NCI-H2196 (cell line): ENCODE results near the gene ALK.

Experiments
- DNase-seq: peaks from one replicate; lab custom pipeline; 2025; ENCODE audit not compliant: unreplicated experiment; lab: John Stamatoyannopoulos, UW

Gene ALK

DNA sequence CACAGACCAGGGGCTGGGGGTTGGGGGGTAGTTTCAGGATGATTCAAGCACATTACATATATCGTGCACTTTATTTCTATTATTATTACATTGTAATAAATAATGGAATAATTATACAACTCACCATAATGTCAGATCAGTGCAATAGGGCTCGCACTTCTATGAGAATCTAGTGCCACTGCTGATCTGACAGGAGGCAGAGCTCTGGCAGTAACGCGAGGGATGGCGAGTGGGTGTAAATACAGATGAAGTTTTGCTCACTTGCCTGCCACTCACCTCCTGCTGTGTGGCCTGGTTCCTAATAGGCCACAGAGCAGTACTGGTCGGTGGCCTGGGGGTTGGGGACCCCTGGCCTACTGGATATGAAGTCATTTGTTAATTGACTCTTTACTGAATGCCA is 615.6 kb downstream of the ALK start:
- DNase-seq, result no peak

DNA sequence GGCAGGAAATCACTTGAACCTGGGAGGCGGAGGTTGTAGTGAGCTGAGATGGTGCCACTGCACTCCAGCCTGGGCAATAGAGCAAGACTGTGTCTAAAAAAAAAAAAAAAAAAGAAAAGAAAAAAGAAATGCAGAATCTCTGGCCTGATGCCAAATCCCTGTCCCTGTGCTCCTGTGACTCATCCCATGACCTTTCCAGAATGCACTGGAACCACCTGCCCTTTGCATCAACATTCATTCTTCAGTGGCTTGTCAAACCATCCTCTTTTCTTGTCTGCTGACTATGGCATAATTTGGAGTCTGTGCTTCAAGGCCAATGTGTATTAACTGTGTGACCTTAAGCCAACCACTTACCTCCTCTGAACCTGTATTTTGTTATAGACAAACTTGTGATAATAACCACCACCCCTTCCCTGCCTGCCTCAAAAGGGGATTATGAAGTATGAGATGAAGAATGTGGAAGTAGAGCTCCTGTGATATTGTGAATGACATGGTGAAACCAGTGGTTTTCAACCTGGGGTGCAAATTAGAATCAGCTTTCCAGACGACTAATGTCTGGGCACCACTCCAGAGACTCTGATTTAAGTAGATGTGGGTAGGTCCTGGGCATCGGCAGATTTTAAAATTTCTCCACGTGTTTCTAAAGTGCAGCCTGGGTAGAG is 616.9 kb downstream of the ALK start:
- DNase-seq, result no peak

DNA sequence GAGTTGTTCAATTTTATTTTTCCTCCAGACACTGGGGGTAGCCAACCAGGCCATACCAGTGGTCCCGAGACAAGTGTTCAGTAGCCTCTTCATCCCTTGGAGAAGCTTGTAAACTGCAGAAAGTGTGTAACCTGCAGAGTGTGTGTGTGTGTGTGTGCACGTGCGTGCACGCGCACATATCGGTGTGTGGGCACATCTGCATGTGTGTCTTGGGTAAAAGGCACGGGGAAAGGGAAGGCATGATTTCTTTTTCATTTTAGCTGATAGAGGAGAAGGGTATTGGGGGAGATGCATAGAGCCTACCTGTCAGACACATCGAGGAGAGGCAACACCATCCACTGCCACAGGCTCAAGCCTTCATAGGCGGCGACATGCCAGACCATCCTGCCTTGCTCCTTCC is 624.8 kb downstream of the ALK start:
- no peak for DNase-seq

GRCh38 chr2:29295845-29296244 is 625.5 kb downstream of the ALK start:
- DNase-seq, result no peak

GRCh38 chr2:29293830-29294438 is 627.5 kb downstream of the ALK start:
- DNase-seq, result no peak

- DNase-seq, result no peak
Observed at GRCh38 chr2:29290293-29291047, 630.9 kb downstream of the ALK start.

GRCh38 chr2:29284671-29285070 is 636.7 kb downstream of the ALK start:
- DNase-seq, result no peak

GRCh38 chr2:29281916-29282247 is 639.5 kb downstream of the ALK start:
- no peak for DNase-seq

DNA sequence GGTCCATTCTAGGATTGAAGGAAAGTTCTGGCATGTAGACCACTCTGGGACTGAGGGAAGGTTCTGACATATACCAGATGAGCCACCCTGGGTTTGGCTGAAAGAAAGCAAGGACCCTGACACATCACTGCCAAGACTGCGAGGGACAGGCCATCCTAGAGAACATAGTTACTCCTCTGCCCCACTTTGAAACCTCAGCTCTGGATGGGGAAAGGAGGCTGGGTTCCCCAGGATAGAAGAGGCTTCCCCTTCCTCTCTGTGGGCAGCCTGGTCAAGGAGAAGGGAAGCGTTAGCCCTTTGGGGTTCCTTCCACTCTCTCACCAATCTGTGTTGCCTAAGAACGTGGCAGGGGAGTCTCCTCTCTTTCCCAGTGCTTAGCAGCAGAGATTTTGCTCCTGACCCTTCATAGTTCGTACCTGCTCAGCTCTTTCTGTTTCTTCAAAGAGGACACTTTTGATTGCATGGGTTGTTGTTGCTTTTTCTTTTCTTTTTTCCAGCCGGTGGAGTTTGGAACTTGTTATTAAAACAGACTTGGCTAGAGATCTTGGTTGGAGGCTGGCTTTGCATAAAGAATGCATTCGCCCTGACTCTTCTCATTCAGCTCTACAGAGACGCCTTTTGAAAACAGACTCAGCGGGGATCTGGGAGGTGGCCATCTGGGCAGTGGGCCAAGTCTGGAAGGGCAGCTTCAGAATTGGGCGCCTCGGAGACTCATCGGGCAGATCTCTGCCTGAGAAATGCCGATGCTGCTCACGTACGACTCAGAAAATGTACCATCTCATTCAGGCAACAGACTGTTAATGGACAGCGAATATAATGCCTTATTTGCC is 640.1 kb downstream of the ALK start:
- DNase-seq, result peak; percentile 2

DNA sequence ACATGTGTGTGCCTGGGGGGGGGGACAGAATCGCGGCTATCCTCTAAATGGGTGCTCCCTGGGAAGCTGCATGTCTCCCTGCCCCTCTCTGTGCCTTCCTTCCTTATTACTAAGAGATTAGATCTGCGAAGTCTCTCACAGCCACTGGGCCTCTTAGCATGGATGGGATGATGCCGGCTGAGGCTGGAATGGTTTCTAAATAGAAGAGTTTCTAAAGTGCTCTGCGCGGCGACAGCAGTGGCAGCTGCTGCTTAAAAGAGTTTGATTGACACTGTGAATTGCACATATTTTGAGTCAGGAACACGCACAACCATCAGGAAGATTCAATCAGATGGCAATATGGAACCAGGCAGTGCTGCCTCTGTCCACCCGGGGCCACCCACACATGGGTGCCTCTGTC is 642.4 kb downstream of the ALK start:
- DNase-seq, result no peak

DNA sequence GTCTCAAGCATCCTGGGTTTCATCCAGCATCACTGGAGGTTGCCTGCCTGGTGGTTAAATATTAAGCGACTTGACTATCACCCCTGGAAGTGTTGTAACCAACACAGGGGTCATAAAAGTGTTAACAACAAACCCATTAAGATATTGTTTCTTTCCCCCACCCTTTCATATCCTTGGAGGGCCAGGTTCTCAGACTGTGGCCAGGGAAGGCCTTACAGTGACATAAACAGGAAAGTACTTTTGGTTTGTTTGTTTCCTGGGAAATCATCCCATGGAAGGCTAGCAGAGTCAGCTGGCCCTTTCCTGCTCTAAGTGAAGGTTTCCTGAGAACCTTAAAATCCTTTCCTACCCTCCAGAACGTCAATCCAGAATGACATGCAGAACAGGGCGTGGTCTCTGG is 645.2 kb downstream of the ALK start:
- DNase-seq, result no peak

- no peak for DNase-seq
Observed at GRCh38 chr2:29275186-29275585, 646.2 kb downstream of the ALK start.

DNA sequence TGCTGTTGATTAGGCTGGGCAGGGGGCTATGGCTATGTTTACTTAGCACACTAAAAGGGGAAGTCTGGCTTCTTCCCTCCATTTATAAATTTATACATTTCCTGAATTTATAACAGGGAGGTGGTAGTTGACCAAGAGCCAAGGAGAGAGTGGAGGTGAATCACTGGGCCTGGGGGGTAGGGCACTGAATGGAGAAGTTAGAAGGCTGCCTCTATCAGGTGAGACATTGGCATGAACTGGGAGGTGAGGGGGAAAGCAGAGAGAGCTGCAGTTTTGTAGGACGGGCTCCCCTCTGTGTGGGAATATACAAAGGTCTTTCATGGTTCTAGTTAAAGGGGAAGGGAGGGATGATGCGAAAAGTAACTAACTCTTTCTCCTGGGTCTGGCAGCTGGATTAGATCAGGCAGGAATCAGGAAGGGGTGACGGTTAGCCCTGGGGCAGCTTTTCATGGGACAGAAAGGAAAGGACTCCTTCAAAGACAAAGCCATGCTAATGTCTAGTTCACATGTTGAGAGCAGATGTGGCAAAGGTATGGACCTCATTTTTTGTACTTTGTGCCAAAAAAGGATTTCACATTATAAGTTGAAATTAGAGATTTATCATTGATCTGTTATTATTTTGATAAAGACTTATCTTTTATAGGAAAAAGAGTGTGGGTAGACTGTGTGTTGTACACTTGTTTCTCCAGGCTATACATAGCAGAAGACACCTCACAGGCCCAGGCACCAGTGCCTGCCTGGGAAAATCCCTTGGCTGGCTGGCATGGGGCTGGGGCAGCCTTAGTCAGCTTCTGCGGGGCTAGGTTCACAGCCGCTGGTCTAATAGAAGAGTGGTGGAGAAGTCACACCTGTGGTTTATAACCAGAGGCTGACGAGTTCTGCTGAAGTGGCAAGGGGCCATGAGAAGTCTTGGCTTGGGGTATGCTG is 647.4 kb downstream of the ALK start:
- DNase-seq, result no peak

DNA sequence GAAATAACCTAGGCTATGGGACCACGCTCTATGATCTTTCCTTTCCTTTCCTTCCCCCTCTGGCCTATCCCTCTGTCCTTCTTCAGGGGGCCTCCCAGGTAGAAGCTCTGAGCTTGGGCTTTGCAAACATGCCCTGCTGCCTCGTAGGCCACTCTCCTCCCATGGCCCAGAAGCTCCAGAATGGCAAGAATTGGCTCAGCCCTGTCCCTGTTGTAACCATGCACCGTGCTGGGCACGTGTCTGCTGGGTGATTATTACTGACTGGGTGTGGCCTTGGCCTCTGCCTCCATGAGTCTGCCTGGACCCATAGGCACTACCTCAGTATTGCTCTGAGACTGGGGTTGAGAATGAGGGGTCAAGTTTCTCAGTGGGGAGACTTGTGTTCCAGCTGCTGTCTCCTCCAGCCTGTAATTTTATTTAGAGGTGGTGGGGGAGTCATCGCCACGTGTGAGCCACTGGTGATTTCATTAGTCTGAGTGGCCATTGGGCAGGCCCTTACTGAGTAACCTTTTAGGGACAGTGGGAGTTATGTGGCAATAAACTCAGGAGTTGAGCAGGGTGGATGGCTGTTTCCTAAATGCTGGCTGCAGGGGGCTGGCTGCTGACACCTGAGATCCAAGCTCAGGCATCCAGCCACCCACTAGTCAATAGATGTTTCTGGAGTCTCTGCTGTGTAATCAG is 648.2 kb downstream of the ALK start:
- DNase-seq, result no peak

- DNase-seq, result no peak
Observed at GRCh38 chr2:29272311-29272710, 649.1 kb downstream of the ALK start.

- no peak for DNase-seq
Observed at GRCh38 chr2:29270701-29271121, 650.7 kb downstream of the ALK start.

DNA sequence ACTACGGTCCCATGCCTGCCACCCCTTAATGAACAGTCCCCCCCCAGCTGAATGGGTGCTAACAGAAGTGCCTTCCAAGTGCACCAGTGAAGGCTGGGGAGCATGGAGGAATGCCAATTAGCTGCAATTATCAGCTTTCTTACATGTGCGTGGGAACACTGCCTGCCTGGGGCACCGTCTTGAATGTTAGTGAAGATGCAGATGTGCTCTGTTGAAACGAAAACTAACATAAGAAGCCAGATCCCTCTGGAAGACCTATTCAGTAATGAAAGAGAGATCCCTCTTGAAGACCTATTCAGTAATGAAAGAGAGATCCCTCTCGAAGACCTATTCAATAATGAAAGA is 651.6 kb downstream of the ALK start:
- no peak for DNase-seq

DNA sequence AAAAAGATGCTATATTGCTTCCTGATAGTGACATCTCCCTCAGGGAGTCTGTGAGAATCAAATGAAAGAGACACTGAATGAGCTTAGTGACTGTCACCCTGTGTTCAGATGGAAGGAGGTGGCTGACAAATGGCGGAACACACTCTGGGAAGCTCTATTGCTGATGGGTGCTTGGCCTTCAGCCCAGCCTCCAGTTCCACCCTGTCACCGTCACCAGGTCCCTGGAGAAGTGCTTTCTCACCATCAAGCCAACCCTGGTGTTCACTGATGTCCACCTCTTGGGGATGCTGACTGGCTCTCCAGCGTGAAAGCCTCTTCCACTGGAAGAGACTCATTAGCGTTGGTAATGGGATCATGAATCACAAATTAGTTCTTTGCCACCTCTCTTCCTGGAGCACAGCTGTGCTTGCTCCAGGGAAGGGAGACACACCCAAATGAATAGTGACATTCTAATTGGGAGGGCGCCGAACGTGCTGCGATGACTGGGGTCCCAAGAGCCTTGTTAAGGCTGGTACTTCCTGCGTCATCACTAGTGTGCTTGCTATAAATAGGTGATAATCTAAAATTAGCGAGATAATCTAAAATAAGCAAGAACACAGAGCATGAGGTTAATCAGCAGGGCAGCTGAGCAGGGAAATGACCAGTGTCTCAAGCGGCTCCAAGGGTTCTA is 652.2 kb downstream of the ALK start:
- no peak for DNase-seq

GRCh38 chr2:29267720-29268119 is 653.7 kb downstream of the ALK start:
- DNase-seq, result no peak

- no peak for DNase-seq
Observed at GRCh38 chr2:29263886-29264285, 657.5 kb downstream of the ALK start.
